ENCODE measurements around the gene FOXN3.

DNA sequence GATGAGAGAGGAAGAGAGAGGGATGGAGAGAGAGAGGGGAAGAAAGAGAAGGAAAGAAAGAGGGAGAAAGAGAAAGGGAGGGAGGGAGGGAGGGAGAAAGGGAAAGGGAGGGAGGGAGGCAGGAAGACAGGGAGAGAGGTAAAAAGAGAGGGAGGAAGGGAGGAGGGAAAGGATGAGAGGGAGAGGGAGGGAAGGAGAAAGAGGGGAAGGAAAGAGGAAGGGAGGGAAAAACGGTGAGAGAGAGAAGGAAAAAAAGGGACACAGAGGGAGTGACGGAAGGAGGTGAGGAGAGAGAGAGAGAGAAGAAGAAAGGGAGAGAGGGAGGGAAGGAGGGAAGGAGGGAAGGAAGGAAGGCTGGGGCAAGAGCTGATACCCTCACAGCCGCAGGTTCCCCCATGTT is 56.8 kb downstream of the FOXN3 start:
- TF ChIP-seq POLR2A (IDR thresholded peaks at IDR 0.05) = no peak
- TF ChIP-seq, protein P1, sequence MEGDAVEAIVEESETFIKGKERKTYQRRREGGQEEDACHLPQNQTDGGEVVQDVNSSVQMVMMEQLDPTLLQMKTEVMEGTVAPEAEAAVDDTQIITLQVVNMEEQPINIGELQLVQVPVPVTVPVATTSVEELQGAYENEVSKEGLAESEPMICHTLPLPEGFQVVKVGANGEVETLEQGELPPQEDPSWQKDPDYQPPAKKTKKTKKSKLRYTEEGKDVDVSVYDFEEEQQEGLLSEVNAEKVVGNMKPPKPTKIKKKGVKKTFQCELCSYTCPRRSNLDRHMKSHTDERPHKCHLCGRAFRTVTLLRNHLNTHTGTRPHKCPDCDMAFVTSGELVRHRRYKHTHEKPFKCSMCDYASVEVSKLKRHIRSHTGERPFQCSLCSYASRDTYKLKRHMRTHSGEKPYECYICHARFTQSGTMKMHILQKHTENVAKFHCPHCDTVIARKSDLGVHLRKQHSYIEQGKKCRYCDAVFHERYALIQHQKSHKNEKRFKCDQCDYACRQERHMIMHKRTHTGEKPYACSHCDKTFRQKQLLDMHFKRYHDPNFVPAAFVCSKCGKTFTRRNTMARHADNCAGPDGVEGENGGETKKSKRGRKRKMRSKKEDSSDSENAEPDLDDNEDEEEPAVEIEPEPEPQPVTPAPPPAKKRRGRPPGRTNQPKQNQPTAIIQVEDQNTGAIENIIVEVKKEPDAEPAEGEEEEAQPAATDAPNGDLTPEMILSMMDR (IDR thresholded peaks at IDR 0.05) = no peak
